ENCODE results near the gene SZT2.
"Not testable (repeated sequence)": the region's sequence is repeated elsewhere in the genome, so short reads cannot be mapped to it uniquely, and the experiment has no call there.

GRCh38 chr1:43369779-43370178, 19.9 kb upstream of the SZT2 start:
- TF ChIP-seq POLR2A, CTCF, POLR2AphosphoS5 (IDR thresholded peaks at IDR 0.05): not testable (repeated sequence)

All from breast epithelium (tissue), 3 donors.